ENCODE results near the gene ACTR10.
"Not testable (repeated sequence)": the region's sequence is repeated elsewhere in the genome, so short reads cannot be mapped to it uniquely, and the experiment has no call there.

ACTR10 gene

DNA sequence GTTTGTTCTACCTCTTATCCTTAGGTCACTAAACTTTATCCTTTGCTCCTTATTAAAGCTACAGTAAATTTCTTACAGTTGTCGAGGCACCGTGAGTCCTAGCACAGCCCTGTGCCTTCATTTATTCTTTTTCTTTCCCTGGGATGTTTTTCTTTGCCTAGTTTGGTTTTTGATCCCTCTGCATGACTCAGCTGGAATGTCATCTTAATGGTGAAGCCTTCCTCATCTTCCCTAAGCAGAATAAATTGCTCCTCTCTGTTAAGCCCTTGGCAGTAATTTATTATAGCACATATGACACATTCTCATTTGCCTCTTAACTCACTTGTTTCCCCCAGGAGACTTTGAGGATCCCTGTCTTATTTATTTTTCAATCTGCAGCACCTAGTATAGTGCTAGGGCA, 16.6 kb downstream of the ACTR10 start:
- no peak for DNase-seq (ENCODE audit: low spot score)

DNA sequence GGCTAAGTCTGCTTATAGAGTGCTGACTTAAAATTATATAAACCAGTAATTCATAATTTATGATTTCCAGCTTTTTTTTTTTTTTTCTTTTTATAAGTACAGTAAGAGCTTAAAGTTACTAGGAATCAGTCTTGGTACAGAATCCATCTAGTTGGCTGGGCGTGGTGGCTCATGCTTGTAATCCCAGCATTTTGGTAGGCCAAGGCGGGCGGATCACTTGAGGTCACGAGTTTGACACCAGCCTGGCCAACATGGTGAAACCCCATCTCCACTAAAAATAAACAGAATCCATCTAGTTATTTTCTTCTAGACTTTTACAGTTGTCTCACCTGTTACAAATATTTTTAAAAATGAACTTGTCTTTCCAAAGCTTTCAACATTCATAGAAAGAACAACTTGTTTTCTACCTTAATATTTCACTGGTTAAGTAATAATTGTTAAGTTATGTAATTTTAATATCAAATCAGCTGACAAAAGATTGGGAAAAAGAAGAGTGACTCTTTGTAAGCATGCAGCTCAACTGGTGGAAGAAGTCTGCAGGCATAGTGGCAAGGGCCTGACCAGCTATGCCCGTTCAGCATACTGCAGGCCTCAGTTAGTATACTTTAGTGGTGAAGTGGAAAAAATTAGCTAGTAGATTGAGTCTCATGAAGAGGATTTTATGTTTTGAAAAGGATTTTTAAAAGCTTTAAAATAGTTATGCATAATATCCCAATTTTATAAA, 27.3 kb downstream of the ACTR10 start:
- DNase-seq (ENCODE audit: low spot score) = no peak

DNA sequence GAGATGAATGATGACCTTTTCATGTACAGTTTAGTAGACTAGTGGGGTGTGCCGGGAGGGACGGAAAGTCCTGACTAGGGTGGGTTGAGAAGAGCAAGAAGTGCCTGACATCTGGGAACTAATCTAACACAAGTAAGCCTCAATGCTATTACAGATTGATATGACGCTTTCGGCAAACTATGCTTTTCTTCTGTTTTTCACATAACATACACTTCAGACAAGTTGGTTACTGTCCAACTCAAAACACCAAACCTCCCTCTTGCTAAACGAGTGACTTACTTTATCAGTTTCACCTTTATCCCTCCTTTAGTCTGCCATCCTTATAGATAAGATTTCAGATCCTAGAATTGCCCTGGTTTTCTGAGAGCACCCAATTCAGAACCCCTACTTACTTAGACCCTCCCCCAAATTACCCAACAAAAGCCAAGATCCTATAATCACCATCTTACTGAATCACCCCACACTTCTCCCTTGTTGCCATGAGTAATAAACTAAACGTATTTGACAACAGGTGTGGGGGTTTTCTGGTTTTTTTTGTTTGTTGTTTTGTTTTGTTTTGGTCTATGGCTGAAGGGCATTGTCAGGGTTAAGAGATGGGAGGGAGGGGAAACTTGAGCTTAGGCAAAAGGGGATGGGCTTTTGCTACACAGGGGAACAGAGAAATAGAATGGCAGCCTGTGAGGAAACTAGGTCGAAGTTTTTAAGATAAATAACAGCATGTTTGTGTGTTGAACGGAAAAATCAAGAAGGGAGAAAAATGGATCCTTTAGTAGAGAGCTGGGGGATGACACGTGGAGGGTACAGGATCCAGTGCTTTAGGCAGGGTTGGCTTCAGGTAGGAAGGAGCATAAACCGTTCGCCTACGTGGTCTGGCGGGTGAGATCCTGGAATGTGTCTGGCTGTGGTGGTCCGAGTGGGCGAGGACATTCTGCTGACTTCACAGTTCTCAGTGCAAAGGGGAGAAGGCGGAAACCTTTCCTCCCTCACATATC, 38.6 kb downstream of the ACTR10 start:
- peak; percentile 7 for DNase-seq (ENCODE audit: low spot score)

DNA sequence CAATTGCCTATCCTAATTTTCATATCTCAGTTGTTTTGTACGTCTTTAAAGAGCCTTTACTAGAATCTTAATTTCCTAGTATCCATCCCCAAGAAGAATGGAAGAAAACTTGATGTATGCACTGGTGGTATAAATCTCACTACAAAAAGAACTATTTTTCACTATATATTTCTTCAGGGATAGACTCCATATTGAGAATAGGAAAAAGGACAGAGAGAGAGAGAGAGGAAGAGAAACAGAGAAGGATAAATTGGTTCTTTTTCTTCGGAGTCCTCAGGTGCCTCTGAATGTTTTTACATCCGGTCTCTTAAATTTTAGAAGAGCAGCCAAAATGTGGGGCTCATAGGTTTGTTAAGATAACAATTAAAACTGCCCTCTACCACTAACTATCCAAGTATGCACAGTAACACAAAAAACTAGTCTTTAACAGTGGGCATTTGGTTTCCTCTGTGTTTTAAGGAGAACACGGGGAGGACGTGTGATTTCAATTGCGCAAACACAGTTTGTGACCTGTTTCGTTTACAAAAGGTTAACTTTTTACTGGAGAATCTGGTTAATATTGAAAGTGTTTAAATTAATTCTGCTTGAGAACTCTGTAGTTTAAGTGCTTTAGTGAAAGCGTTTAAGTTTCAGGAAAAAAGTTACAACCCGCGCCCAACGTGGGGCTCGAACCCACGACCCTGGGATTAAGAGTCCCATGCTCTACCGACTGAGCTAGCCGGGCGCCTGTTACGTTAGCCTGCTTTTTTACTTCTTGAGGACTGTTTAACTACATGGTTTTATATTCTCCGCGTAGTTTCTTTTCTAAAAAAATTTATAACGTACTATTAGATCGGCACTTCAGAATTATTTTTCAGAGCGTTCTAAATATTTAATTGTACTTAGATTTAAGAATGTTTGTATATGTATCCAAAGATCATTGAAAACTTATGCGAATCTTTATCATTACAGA, 39.6 kb downstream of the ACTR10 start:
- peak; percentile 46 for DNase-seq (ENCODE audit: low spot score)

DNA sequence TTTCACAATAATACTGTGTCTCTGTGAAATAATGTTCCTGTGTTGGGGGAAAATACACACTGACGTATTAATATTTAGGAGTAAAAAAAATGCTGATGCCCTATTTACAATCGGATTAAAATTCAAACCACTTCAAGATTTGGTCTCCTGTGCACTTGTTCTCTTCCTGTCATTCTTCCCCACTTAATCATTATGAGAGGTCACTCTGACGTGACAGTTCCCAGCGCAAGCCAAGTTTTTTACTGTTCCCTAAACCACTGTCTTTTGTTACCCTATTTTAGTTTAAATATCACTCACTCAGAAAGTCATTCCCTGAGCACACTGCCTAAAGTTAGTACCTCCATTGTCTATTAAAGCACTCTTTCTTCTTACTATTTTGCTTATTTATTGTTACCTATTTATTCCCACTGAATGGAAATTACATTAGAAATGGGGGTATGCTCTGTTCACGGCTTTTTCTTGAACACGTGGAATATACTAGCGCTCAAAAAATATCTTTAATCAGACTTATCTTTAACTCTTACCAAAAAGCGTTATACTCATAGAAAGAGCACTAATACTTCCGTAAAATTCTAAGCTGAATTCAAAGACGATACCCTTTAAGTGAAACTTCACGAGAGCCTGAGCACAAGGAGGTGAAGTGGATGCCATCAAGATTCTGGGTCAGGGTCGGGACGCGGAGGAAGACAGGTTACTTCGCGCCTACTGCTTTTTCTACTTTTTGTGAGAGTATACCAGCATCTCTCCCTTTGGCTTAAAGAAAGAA, 44.0 kb downstream of the ACTR10 start:
- peak; percentile 26 for DNase-seq (ENCODE audit: low spot score)

DNA sequence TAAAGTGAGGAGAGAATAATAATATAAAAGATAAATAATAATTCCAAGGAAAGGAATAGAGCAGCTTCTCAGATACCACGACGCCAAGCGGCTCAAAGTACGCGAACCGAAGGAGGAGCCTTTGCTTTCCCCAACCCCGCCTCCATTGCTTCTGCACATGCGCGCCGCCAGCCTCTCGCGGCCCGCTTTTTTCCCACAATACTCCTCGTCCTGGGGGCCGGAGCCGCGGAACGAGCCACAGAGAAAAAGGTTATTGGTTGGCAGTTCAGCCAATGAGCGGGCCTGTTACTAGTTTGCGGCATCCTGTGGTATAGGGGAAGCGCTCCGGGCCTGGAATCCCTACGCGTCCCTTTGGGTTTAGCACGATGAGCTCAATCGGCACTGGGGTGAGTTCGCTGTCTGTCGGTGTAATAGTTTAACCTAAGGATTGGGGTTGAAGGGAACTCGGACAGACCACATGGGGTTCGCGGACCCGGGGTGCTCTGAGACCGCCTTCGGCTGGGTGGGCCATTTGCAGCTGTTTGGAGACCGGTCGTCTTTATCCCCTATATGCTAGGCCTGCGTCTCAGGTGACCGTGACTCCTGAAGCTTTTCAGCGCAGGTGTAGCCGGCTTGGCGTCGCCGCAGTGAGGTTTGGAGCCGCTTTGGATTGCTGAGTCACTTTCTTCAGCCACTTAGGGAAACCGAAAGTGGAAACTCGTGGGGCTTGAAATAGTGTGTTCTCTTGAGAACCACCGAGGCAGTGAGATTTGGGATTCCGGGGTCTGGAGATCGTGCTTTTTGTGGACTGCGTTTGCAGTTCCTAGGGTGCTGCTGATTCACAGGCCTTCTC, 44.8 kb downstream of the ACTR10 start, which contains the start of gene PSMA3:
TSS of gene PSMA3 (plus strand) at position 288 of the 832 bp plus-strand sequence. CDS start at position 366, 78 bp downstream.
- peak; percentile 97 for DNase-seq (ENCODE audit: low spot score)

DNA sequence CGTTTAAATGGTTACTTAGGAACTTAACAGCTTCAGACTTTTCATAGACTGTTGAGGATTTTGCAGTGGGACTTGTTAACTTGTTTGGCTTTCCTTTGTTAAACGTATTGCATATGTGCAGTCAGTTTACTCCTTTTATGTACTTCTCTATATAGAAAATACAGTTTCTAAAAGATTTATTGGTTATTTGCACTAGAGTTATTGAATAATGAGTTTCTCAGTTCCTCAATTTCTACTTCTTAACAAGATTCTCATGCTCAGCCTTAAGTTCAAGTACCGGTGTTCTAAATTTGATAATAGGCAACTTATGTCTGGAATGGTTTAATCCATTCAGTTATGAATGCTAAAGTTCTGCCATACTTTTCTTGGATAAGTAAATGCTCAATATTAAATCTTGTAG, 45.6 kb downstream of the ACTR10 start:
- DNase-seq (ENCODE audit: low spot score) = no peak

DNA sequence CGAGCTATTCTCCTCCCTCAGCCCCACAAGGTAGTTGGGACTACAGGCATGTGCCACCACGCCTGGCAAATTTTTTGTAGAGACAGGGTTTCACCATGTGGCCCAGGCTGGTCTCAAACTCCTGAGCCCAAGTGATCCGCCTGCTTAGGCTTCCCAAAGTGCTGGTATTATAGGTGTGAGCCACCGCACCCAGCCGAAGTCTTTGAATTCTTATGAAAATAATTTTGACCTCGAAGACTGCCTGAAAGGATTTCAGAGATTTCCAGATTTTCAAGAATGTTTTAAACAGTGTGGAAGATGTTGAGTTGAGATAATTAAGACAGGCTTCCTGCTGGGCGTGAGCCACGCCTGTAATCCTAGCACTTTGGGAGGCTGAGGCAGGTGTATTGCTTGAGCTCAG, 49.7 kb downstream of the ACTR10 start:
- no peak for DNase-seq (ENCODE audit: low spot score)

DNA sequence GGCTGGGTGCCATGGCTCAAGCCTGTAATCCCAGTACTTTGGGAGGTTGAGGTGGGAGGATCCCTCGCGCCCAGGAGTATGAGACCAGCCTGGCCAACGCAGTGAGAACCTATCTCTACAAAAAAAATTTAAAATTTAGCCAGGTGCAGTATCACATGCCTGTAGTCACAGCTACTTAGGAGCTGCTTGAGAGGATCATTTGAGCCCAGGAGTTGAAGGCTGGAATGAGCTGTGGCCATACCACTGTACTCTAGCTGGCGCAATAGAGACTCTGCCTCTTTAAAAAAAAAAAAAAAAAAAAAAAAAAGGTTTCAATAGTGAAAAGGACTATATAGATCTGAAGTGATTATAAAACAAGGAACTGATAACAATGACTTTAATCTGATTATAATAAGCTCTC, 58.2 kb downstream of the ACTR10 start:
- DNase-seq (ENCODE audit: low spot score) = no peak

DNA sequence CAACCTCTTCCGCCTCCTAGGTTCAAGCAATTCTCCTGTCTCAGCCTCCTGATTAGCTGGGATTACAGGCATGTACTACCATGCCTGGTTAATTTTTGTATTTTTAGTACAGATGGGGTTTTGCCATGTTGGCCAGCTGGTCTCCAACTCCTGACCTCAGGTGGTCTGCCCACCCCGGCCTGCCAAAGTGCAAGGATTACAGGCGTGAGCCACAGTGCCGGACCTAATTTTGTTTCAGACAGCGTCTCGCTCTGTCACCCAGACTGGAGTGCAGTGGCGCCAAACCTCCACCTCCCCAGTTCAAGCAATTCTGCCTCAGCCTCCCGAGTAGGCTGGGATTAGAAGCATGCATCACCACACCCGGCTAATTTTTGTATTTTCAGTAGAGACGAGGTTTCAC, 62.1 kb downstream of the ACTR10 start:
- not testable (repeated sequence) for DNase-seq (ENCODE audit: low spot score)

DNA sequence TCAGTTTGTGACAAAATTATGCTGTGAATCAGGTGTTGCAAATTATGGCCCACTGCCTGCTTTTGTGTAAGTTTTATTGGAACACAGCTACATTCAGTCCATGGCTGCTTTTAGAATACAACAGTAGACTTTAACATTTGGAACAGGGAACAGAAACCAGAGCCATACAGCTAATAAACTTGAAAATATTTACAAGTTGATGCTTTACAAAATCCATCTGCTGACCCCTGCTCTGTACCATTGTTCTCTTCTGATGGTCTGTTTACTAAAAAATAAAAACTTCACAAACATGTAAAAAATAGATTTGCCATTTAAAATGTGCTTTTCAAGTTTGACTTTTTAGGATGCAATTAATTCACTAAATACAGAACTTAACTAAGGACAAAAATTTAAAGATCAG, 65.5 kb downstream of the ACTR10 start:
- no peak for DNase-seq (ENCODE audit: low spot score)

DNA sequence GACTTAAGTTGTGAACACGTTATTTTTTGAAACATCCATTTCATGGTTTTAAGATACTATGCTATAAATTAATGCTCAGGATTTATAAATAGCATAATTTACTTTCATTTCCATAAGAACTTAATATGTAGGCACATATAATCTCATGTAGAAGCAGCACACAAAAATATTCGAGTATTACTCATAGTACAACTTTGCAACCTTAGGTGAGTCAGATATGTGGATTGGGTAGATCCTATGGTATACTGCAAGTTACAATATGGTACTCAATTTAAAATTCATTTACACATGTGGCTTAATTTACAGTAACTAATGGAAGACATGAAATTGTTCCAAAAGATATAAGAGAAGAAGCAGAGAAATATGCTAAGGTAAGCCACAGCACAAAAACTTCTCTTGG, 70.7 kb downstream of the ACTR10 start:
- no peak for DNase-seq (ENCODE audit: low spot score)

DNA sequence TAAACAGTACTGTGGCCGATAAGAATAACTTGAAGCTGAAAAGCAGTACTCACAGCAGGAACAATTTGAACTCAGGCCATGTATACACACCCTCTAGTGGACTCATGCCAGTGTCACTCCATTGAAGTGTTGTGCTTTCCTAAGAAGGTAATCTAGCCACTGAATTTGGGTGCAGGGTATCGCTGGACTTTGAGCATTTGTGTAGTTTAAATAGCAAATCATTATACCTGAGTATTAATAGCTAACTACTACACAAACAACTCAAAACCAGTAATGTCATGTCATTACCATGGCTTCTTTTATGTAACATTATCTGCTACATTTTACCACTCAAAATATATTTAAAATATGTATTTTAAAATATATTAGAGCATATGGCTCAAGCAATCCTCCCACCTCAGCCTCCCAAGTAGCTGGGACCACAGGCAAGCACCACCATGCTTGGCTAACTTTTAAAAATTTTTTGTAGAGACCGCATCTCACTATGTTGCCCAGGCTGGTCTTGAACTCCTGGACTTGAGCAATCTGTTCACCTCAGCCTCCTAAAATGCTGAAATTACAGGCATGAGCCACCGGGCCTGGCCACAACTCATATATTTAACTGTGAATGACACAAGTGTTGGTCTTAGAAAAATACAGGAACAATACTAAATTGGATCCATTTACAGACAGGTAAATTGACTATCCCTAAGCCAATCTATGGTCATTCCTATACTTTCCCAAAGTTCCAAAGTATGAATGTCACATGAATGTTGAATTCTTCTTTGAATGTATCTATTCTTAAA, 72.8 kb downstream of the ACTR10 start:
- no peak for DNase-seq (ENCODE audit: low spot score)

DNA sequence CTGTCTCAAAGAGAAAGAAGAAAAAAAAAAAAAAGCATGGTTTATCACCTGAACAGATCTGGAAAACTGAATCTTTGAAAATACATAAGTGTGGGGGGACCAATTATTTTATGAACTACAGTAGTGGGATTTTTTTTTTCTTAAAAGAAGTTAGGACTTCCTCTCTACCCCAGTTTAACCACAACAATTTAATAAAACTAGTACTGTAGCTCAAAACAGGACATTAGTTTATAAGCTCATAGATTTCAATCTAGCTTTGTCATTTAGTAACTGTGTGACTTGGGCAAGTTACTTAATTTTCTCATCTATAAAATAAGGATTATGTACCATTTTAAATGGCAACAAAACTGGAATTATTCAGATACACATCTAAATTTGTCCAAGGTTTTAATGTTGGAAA, 74.9 kb downstream of the ACTR10 start:
- no peak for DNase-seq (ENCODE audit: low spot score)

DNA sequence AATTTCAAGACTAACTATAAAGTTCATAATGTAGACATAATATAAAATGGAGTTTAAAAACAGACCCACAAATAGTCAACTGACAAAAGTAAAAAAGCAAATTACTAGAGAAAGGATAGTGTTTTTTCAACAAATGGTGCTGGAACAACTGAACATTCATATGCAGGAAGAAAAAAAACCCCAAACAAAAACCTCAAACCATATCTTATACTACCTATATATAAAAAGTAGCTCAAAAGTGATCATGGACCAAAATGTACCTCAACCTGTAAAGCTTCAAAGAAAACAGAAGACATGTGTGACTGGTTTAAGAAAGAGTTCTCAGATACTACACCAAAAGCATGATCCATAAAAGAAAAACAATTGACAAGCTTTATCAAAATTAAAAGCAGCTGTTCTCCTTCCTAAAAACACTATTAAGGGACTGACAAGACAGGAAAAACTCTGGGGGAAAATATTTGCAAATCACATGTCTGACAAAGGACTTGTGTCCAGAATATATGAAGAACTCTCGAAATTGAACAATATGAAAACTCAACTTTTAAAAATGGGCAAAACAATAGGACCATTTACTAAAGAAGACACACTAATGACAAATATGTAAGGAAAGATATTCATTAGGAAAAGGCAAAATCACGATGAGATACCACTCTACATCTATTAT, 75.7 kb downstream of the ACTR10 start:
- DNase-seq (ENCODE audit: low spot score) = no peak

DNA sequence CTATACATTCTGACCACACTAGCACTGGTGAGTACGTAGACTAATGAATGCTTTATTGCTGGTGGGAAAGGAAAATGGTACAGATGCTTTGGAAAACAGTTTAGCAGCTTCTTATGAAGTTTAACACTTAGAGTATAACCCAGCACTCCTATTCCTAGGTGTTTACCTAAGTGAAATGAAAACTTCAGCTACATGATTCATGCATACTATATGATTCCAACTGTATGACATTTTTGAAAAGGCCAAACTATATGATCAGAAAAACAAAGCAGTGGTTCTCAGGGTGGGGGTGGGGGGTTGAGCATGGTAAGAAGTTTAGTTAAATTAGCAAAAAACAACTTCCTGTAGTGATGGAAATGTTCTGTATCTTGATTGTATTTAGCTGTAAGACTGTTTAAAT, 76.3 kb downstream of the ACTR10 start:
- no peak for DNase-seq (ENCODE audit: low spot score)

DNA sequence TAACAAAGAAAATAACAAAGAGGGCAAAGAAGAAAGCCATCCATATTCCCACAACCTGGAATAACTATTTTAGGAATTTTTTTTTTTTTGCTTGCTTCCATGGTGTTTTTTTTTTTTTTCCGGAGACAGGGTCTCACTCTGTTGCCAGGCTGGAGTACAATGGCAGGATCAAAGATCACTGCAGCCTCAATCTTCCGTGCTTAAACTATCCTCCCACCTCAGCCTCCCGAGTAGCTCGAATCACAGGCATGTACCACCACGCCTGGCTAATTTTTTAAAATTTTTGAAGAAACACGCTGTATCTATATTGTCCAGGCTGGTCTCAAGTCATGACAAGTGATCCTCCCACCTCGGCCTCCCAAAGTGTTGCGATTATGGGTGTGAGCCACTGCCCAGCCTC, 78.2 kb downstream of the ACTR10 start:
- DNase-seq (ENCODE audit: low spot score) = no peak

DNA sequence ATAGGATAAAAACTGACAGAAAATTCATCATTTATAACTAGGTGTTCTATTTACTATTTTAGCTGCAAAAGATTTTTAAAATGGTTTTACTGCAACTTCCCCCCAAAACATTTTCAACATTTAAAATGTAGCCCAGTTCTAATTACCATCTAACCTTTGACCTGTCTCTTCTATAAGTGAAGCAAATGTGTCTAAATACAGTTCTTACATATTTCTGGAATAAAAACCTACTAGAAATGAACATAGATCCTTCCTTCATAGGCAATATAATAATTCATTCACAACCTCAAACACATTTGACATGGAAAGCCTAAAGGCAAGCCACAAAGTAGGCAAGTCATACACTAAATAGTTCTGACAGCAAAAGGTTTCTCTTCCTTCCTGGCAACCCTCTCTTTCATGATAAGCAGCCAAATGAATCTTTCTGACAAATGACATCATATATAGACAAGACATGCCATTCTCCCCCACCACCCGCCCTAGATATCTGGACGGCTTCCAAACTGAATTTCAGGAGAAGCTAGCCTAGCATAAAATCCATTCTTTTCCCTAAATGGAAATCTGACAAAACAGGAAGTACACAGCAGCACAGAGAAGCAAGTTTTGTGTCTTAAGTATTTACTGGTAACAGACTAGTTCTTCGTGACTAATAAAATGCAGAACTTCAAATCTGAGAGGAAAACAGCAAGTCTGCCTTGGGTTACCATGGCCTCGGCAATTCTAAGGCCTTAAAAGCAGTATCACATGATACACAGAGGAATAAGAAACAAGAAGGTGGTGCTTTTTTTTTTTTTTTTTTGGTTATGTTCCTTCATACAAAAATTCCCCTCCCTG, 81.2 kb downstream of the ACTR10 start:
- DNase-seq (ENCODE audit: low spot score) = peak; percentile 2
